HEK293T (cell line): Measurements from ENCODE around the gene SFXN4.
"Not testable (repeated sequence)": the region's sequence is repeated elsewhere in the genome, so short reads cannot be mapped to it uniquely, and the experiment has no call there.

Experiments used
- CTCF ChIA-PET: fragments of 350-600 bp; formaldehyde crosslinking; extraction: SDS; loops from one replicate; lab custom pipeline; 2021; ENCODE audit warnings: antibody characterized with exemption, inconsistent platforms; lab: Yijun Ruan, JAX
- POLR2A ChIA-PET: fragments of 350-600 bp; formaldehyde crosslinking; extraction: SDS; loops from one replicate; lab custom pipeline; 2020; ENCODE audit warnings: antibody characterized with exemption, inconsistent platforms; lab: Yijun Ruan, JAX
- DNase-seq: peaks from one replicate; pipeline ENCODE4 v3.0.0; 2012; ENCODE audit warnings: mixed read lengths; ENCODE audit errors: extremely low spot score
- ARNT ChIP-seq: fragments of 450-650 bp; IDR thresholded peaks from 2 replicates; pipeline ENCODE4 v1.6.1; 2017; ENCODE audit warnings: mild to moderate bottlenecking
- BHLHE40 ChIP-seq: fragments of 450-650 bp; IDR thresholded peaks from 2 replicates; pipeline ENCODE4 v1.6.1; 2016; ENCODE audit warnings: mild to moderate bottlenecking, moderate library complexity, borderline replicate concordance
- CTBP1 ChIP-seq: fragments of 450-650 bp; IDR thresholded peaks from 2 replicates; pipeline ENCODE4 v1.6.1; 2016; ENCODE audit warnings: borderline replicate concordance
- ELF4 ChIP-seq: fragments of 450-650 bp; IDR thresholded peaks from 2 replicates; pipeline ENCODE4 v1.6.1; 2017; ENCODE audit warnings: antibody characterized with exemption
- FOXA1 ChIP-seq: fragments of 450-650 bp; IDR thresholded peaks from 2 replicates; pipeline ENCODE4 v1.6.1; 2016; ENCODE audit warnings: mild to moderate bottlenecking
- FOXK2 ChIP-seq: fragments of 450-650 bp; IDR thresholded peaks from 2 replicates; pipeline ENCODE4 v1.6.1; 2016; ENCODE audit warnings: mild to moderate bottlenecking
- FOXM1 ChIP-seq: fragments of 450-650 bp; IDR thresholded peaks from 2 replicates; pipeline ENCODE4 v1.6.1; 2017; ENCODE audit warnings: mild to moderate bottlenecking, borderline replicate concordance
- HDGF ChIP-seq: fragments of 450-650 bp; IDR thresholded peaks from 2 replicates; pipeline ENCODE4 v1.6.1; 2017; ENCODE audit warnings: antibody characterized with exemption, borderline replicate concordance
- L3MBTL2 ChIP-seq: fragments of 450-650 bp; conservative IDR thresholded peaks from 2 replicates; pipeline ENCODE4 v1.6.1; 2016; ENCODE audit warnings: mild to moderate bottlenecking
- LEF1 ChIP-seq: fragments of 450-650 bp; IDR thresholded peaks from 2 replicates; pipeline ENCODE4 v1.6.1; 2017; ENCODE audit warnings: mild to moderate bottlenecking, borderline replicate concordance
- NFRKB ChIP-seq: fragments of 450-650 bp; IDR thresholded peaks from 2 replicates; pipeline ENCODE4 v1.6.1; 2016; ENCODE audit warnings: mild to moderate bottlenecking, moderate library complexity
- SP1 ChIP-seq: fragments of 450-650 bp; IDR thresholded peaks from 2 replicates; pipeline ENCODE4 v1.6.1; 2017
- SUZ12 ChIP-seq: fragments of 450-650 bp; IDR thresholded peaks from 2 replicates; pipeline ENCODE4 v1.6.1; 2016; ENCODE audit warnings: mild to moderate bottlenecking
- TARDBP ChIP-seq: fragments of 450-650 bp; IDR thresholded peaks from 2 replicates; pipeline ENCODE4 v1.6.1; 2016
- ZNF384 ChIP-seq: fragments of 450-650 bp; IDR thresholded peaks from 2 replicates; pipeline ENCODE4 v1.6.1; 2016
- TF ChIP-seq, protein P1 (sequence below): fragments of 450-650 bp; IDR thresholded peaks from 2 replicates; pipeline ENCODE4 v1.6.1; 2016

Gene SFXN4

GRCh38 chr10:119191881-119192280, 26.4 kb upstream of the SFXN4 start:
- TF ChIP-seq CTBP1 (no peak), TARDBP (no peak)
- CTCF ChIA-PET, result no interaction called here

GRCh38 chr10:119190954-119191785, 25.7 kb upstream of the SFXN4 start:
- TF ChIP-seq ZNF384 (no peak), ELF4 (no peak), SUZ12 (no peak), FOXK2 (no peak), ARNT (no peak), FOXA1 (no peak), BHLHE40 (no peak), FOXM1 (no peak), HDGF (no peak), SP1 (no peak), LEF1 (no peak), L3MBTL2 (no peak), NFRKB (no peak), TARDBP (no peak), CTBP1 (no peak)
- TF ChIP-seq, protein P1, sequence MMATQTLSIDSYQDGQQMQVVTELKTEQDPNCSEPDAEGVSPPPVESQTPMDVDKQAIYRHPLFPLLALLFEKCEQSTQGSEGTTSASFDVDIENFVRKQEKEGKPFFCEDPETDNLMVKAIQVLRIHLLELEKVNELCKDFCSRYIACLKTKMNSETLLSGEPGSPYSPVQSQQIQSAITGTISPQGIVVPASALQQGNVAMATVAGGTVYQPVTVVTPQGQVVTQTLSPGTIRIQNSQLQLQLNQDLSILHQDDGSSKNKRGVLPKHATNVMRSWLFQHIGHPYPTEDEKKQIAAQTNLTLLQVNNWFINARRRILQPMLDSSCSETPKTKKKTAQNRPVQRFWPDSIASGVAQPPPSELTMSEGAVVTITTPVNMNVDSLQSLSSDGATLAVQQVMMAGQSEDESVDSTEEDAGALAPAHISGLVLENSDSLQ, result no peak
- ChIA-PET POLR2A (interaction anchor here (0.6 kb wide), 1 partner anchor 11 kb away, joined by 3 read pairs; no protein-coding TSS in a partner anchor), CTCF (interaction anchor here (2.9 kb wide), 1 partner anchor 8 kb away, joined by 20 read pairs; no protein-coding TSS in a partner anchor)
- no peak for DNase-seq

More at GRCh38 chr10:119191881-119192280, 26.4 kb upstream of the SFXN4 start:
- POLR2A ChIA-PET, result no interaction called here
- no peak for DNase-seq

DNA sequence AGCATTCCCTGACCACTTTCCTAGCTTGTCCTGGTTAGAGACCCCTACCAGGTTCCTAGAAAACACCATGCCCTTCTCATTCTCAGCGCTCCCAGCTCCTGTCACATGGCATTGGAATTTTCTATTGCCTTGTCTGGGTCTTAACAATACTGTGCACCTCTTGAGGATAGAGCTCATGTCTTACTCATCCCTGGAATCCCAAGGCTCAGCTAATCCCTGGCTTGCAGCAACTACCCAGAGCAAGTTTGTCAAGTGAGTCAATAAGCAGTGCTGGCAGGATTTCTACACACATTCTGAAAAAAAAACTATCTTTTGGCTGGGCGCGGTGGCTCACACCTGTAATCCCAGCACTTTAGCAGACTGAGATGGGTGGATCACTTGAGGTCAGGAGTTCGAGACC, 24.8 kb upstream of the SFXN4 start:
- TF ChIP-seq FOXA1 (no peak), TARDBP (no peak), SP1 (no peak), FOXM1 (no peak), ZNF384 (no peak), FOXK2 (no peak), ELF4 (no peak), CTBP1 (no peak), BHLHE40 (no peak), LEF1 (no peak), NFRKB (no peak), L3MBTL2 (no peak), HDGF (no peak), SUZ12 (no peak), ARNT (no peak)
- TF ChIP-seq, protein P1, result no peak
- ChIA-PET POLR2A (interaction anchor here (0.6 kb wide), 1 partner anchor 10 kb away, joined by 3 read pairs; no protein-coding TSS in a partner anchor), CTCF (interaction anchor here (0.6 to 2.9 kb wide), 2 partner anchors 9 to 228 kb away, joined by 3 to 20 read pairs; no protein-coding TSS in a partner anchor)
- no peak for DNase-seq

GRCh38 chr10:119189811-119190282, 24.3 kb upstream of the SFXN4 start:
- no peak for DNase-seq
- ChIA-PET POLR2A (interaction anchor here (0.9 kb wide), 1 partner anchor 11 kb away, joined by 4 read pairs; no protein-coding TSS in a partner anchor), CTCF (interaction anchor here (0.6 to 2.9 kb wide), 2 partner anchors 9 to 229 kb away, joined by 3 to 20 read pairs; no protein-coding TSS in a partner anchor)
- TF ChIP-seq LEF1 (no peak), BHLHE40 (no peak), ELF4 (no peak), TARDBP (no peak), FOXM1 (no peak), SP1 (no peak), ZNF384 (no peak), SUZ12 (no peak), HDGF (no peak), FOXA1 (no peak), FOXK2 (no peak)
- TF ChIP-seq, protein P1, result no peak

GRCh38 chr10:119183664-119184412, 18.3 kb upstream of the SFXN4 start:
- CTCF ChIA-PET, result interaction anchor here (0.6 to 1.1 kb wide), 2 partner anchors 15 to 101 kb away, joined by 4 to 6 read pairs; no protein-coding TSS in a partner anchor
- TF ChIP-seq L3MBTL2 (no peak), FOXA1 (no peak), ZNF384 (no peak), ARNT (no peak), BHLHE40 (no peak), SUZ12 (no peak), ELF4 (no peak)
- TF ChIP-seq, protein P1, result no peak
- no peak for DNase-seq
- POLR2A ChIA-PET, result interaction anchor here (0.6 kb wide), 1 partner anchor 258 kb away, joined by 5 read pairs; no protein-coding TSS in a partner anchor

GRCh38 chr10:119180850-119181400, 15.4 kb upstream of the SFXN4 start:
- ChIA-PET POLR2A (interaction anchor here (1.1 kb wide), 1 partner anchor 362 kb away, joined by 3 read pairs; the partner anchor contains the start of gene RGS10), CTCF (interaction anchor here (0.6 to 0.7 kb wide), 3 partner anchors 249 to 683 kb away, joined by 3 to 4 read pairs (median 3); no protein-coding TSS in a partner anchor)
- DNase-seq, result not testable (repeated sequence)
